GM19351 (cell line): Measurements from ENCODE around the gene KCTD4.
"Not testable (repeated sequence)": the region's sequence is repeated elsewhere in the genome, so short reads cannot be mapped to it uniquely, and the experiment has no call there.

Source experiments
- ATAC-seq: cut with Tn5 transposase; IDR thresholded peaks from one replicate; pipeline ENCODE4 v1.9.1; 2021; ENCODE audit warnings: mild to moderate bottlenecking, moderate library complexity; ENCODE audit not compliant: unreplicated experiment

The KCTD4 gene

DNA sequence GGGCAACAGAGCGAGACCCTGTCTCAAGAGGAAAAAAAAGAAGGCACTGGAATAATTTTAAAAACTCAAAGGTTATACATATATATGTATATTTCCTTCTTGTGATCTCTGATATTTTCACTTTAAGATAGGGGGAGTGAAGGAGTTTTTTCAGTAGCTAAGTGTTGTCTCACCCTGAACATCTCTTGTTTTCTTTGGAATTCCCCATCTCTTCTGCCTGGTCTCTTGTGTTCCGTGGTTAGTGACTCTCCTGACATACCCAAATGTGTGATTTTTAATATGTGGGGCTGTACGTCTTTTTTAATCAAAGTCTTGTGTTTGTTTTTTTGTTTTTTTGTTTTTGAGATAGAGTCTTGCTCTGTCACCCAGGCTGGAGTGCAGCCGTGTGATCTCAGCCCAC lies 15.3 kb upstream of the KCTD4 start:
- ATAC-seq = no peak

DNA sequence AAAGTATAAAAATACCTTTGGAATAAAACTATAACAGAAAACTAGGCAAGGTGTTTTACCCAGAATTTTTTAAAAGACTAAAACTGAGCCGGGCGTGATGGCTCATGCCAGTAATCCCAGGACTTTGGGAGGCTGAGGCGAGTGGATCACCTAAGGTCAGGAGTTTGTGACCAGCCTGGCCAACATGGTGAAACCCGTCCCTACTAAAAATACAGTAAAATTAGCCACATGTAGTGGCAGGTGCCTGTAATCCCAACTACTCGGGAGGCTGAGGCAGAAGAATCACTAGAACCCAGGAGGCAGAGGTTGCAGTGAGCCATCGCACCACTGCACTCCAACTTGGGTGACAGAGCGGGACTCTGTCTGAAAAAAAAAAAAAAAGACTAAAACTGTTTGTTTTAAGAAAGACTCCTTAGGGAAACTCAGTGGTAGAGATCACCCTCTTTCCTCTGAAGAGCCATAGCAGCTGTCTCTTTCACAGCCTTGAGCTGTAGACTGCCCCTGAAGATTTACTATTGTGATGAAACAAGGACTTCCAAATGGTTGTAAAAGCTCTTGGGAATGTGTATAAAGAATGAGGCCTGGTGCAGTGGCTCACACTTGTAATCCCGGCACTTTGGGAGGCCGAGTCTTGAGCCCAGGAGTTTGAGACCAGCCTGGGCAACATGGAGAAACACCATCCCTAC lies 14.7 kb upstream of the KCTD4 start:
- ATAC-seq = no peak

DNA sequence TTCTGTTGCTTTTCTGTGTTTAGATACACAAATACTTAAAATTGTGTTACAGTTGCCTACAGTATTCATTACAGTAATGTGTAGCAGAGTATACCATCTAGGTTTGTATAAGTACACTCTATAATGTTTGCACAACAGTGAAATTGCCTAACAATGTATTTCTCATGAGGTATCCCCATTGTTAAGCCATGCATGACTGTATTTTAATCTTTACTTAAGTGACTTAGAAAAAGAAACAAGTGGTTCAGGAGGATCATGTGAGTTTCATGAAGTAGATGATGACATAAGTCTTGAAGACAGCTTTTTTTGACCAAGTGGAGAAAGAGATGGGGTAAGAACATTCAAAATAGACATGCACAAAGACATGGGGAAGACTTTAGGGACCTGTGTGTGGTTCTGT lies 8.4 kb upstream of the KCTD4 start:
- ATAC-seq = no peak

DNA sequence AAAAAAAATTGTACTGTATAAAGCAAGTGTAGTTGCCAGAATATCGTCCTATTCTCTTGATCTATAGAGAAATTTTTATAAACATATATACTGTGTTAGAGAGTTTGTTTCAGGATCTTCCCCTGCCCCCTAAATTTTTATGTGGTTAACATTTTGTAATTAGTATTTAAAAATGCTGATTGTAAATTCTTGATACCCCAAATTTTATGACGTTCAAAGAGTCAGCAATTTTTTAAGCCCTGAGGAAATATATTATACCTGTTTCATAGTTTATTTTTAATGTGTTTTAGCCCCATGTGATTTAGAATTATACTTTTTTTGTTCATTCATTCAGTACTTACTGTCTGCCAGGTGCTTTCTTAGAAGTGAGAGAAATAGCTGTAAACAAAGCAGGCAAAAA lies 7.3 kb upstream of the KCTD4 start:
- ATAC-seq = no peak

DNA sequence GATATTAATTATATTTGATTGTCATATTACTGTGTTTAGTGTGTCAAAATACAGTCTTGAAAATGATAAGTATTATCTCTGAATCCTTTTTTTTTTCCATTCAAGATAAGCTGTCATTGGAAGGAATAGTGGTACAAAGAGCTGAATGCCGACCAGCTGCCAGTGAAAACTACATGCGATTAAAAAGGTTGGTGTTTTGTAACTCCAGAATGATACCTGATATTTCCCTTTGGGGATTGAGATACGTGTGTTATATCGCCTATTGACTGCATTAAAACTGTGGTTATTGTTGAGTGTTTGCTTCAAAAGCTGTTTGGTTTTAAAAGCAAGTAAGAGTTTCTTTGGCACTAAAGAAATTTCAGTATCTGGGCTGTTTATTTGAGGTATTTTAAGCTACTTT lies 6.5 kb upstream of the KCTD4 start:
- ATAC-seq = no peak

DNA sequence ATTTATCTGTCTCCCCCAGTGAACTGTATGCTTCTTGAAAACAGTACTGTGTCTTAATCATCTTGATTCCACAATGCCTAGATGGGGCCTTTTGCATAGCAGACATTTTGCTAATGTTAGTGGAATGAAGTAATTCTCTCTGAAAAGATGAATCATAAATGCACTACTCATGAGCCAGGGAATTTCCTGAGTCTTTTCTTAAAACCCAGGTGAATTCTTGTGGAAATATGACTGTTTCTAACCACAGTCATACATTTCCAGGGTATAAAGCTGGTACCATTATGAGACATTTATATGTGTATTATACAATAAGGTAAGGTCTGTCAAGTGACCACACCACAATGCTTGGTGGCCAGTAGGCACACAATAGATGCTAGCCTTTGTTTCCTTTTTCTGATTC lies 5.5 kb upstream of the KCTD4 start:
- peak; percentile 59 for ATAC-seq

DNA sequence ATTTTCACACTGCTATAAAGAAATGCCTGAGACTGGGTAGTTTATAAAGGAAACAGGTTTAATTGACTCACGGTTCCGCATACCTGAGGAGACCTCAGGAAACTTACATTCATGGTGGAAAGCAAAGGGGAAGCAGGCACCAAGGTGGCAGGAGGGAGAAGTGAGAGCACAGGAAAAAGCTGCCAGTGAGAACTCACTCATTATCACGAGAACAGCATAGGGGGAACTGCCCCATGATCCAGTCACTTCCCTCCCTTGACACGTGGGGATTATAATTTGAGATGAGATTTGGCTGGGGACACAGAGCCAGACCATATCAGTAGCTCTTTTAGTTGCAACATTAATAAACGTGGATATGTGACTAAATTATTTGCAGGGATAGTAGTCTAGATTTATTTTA lies 4.3 kb upstream of the KCTD4 start:
- ATAC-seq = no peak

DNA sequence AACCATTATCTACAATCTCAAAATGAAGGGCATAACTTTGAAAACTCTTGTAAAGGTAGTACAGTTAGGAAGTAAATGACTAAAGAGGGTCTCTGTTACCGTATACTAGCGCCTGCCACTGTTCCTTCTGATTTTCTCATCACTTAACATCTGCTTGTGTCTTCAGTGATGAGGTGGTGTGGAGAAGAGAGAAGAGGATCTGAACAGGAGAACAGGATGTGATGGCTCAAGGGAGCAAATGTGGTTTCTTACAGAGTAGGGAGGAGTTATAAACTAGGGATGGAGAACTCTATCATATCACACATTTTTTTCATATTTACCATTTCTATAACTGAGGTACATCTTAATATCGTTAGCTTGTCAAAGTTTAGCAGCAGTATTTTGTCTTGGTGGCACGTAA lies 1.1 kb downstream of the KCTD4 start:
- ATAC-seq = no peak

DNA sequence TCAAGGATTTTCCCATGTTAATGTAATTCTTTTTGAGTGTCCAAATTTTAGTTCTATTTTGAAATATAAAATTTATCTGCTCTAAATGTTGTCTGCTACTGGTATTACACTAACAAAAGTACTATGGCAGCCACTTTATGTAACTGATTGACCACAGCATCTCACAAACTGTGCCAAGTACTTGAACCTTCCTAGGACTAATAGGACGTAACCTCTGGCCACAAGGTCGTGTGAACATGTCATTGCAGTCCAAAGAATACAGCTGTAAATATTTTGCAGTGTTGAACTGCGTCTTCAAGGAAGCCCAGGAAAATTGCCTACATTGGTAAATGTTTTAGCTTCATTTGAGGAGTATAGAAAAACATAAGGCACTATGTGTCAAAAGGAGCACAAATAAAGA lies 1.9 kb downstream of the KCTD4 start:
- no peak for ATAC-seq

DNA sequence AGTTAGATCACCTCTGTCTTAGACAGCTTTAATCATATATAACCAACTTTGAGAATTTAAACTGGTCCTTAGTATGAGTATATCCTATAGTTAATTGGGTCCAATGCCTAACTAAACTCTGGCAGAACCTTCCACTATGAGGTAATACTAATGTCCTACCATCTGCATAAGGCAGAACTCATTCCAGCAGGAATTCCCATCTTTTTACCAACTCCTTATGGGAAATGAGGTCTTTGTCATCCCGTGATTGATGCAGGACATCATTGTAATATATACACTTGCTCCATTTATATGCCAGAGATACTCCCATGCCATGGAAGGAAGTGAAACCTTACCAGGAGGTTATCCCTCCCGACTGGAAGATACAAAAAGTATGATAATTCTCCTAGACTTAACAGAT lies 2.8 kb downstream of the KCTD4 start:
- ATAC-seq = no peak

DNA sequence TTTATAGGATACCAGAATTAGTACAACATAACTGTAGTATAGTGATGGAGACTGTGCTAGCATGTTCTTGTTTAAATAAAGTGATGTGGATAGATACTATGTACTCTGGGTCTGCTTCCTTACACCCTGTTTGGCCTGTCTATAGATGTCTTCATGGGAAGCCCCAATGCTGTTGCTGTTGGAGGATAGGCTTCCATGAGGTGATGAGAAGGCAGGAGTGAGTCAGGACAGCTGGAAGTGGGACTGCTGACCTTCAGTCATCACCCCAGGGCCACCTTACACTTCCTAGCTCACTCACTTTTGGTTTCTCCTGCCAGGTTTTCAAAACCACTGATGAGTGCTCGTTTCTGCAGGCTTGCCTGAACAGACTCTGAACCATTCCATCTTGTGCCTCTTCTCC lies 4.2 kb downstream of the KCTD4 start:
- no peak for ATAC-seq

DNA sequence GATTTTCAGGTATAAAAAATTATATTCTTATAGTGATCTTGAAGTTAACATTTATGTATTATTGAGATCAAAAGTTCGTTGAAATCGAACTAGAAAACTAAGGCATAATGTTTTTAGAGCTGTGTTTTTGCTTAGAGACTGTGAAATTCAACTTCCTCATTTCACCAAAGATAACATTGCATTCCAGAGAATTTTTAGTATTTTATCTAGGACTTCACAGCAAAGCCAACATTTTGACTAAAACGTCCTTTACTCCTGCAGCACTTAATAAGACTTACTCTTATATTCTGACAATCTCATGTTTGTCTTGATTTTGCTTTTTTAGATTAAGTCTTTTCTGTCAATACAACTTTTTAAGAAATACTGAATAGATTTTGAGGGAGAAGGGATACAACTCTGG lies 4.7 kb downstream of the KCTD4 start:
- ATAC-seq = no peak

DNA sequence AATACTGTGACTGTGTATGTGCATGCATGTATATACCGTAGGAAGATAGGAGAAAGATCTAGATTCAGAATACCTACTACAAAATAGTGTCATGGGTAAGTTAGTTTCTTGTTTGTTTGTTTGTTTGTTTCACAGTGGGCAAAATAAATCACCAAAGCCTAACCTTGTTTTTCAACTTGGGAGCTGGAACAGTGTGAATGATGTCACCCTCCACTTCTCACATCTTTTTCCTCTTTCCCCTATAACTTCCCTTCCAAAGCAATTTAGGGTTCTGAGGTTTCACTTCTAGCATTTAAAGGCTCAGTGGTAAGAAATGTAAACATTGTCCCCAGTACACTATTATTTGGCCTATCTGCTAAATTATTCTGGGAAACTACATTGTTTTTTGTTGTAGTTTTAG lies 5.4 kb downstream of the KCTD4 start:
- ATAC-seq = no peak

DNA sequence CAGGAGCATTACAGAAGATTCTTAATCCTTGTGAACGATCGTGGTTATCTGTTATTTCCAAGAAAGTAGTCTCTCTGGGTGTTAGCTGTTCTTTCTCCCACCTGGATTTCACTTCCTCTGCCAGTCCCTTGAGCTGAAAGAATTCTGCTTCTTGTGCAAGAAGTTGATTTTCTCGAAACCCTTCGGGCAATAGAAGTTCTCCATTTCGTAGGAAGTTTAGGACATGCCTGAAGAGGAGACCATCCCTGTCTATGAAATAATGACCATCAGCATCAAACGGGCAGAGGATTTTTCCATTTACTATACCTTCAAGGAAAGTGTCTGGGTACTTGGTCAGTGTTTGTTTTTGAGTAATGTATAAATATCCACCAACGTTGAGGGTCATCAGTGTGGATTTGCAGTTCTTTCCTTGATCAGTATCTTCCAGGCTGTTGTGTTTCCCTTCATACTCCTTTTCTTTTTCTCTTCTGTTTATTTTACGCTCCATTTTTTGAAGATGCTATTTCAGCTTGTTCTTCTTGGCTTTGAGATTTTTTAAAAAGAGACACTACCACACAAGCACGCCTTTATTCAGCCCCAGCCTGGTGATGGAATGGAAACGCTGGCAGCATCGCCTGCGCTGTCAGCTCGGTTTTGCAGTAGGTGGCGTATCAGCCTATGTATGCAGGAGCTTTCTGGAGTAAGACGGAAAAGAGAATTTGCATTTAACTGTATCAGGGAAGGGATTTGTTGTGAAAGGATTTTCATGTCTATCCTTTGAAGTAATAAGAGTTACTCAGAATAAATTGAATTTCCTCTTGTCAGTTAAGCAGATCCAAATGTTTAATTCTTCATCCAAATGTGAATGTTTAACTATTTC lies 6.5 kb downstream of the KCTD4 start:
- ATAC-seq = no peak

DNA sequence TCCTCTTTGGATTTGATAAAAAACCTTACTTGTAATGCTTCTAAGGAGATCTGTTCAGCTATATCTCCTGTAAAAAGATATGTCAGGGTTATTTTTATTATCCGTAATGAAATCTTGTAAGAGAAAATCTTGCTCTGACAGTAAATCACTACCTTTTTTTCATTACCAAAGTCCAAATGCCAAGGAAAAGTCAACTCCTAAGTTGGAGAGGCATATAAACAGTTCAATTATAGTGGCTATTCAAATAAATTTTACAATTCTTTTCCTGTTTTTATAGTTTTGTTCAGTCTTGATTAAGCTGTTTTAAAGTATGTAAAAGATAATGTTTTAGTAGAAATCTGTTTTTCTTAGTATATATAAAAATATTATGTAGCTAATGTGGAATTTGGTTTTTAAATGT lies 9.0 kb downstream of the KCTD4 start:
- no peak for ATAC-seq

DNA sequence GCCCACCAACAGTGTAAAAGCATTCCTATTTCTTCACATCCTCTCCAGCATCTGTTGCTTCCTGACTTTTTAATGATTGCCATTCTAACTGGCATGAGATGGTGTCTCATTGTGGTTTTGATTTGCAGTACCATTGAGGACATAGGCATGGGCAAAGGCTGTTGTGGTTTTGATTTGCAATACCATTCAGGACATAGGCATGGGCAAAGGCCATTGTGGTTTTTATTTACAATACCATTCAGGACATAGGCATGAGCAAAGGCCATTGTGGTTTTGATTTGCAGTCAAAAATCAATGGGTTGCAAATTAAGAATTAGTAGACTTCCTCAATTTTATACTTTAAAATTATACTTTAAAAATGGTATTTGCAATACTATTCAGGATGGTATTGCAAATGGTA lies 11.3 kb downstream of the KCTD4 start:
- ATAC-seq = not testable (repeated sequence)

DNA sequence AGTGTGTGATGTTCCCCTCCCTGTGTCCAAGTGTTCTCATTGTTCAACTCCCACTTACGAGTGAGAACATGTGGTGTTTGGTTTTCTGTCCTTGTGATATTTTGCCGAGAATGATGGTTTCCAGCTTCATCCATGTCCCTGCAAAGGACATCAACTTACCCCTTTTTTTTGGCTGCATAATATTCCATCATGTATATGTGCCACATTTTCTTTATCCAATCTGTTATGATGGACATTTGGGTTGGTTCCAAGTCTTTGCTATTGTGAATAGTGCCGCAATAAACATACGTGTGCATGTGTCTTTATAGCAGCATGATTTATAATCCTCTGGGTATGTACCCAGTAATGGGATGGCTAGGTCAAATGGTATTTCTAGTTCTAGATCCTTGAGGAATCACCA lies 11.8 kb downstream of the KCTD4 start:
- ATAC-seq = not testable (repeated sequence)

DNA sequence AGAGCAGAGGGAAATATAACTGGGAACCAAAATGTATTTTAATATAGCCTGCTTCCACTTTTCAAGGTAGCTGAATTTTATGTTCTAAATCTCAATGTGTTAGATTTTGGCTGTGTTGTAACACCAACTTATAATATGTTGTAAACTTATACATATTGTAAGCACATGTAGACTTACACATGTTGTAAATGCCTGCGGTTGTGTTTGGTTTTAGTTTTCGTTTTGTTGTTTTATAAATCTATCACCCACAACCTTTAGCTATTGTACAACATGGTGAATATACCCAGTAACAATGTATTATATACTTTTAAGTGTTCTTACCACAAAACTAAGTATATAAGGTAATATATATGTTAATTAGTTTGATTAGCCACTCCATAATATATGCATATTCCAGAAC lies 15.6 kb downstream of the KCTD4 start:
- ATAC-seq = no peak

DNA sequence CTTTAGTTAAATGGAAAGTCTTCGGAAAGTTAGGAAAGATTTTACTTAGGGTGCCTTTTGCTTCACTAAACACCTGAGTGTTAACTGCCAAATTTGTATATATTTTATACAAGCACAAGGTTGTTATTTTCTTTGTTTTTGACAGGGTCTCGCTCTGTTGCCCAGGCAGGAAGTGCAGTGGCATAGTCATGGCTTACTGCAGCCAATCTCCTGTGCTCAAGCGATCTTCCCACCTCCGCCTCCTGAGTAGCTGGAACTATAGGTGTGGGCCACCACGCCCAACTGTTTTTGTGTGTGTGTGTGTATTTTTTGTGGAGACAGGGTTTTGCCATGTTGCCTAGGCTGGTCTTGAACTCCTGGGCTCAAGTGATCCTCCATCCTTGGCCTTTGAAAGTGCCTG lies 16.2 kb downstream of the KCTD4 start:
- ATAC-seq = no peak

DNA sequence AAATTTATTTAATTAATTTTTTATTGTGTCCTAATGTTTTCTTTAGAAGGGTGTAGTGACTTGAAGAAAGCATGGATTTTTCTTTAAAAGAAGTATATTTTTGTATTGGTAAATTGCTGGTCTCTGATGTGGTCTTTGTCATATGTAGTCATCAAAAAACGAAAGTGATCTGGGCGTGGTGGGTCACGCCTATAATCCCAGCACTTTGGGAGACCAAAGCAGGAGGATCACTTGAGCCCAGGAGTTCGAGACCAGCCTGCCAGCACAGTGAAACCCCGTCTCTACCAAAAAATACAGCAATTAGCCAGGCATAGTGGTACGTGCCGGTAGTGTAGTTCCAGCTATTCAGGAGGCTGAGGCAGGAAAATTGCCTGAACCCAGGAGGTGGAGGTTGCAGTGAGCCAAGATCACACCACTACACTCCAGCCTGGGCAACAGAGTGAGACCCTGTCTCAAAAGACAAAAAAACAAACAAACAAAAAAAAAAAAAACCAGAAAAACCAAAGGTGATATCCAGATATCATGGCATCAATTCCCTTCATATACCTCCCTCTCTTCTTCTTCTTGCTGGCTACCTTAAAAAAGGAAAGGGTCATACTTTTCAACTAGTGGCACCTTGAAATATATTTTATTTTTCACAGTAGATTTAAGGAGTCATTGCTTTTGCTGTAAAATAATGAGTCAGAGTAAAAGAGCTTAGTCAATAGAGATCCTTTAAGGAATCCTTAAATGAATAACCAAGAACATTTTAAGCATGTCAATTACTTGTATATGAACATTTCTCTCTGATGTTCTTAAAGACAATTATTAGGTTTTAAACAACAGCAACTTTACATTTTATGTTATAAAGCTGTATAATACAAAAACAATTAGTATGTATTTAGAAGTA lies 19.9 kb downstream of the KCTD4 start:
- ATAC-seq = no peak

DNA sequence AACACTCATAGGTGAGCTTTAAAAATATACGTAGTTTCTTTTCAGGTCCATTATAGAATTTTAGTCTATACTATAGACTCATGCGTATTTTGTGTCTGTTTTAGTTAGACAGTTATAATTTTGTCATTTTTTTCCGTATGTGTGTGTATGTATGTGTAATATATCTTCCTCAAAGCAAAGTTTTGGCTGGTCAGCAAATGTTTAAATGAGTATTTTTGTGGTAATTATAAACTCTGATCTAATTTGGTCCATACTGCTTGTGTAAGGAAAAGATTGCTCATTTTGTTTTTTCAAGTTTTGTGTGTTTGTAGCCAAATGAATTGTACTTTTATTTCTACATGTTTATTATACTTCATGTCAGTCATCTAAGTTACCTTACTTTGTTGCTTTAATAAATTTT lies 20.5 kb downstream of the KCTD4 start:
- no peak for ATAC-seq

DNA sequence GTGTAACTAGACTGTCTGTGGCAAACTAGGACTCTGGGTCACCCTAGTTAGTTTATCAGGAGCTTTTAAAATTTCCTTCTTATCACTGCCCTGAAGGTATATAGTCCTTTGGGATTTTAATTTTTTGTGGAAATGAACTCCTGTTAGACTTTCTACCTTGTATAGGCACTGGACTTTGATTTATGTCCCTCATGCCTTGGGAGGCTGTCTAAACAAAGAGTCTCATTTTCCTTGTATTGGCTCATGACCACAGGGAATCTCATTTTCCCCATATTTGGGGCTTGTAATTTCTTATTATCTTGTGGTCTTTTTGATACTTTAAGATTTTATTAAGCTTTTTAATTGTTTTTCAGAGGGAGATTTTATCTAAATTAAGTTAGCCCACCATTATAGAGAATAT lies 21.4 kb downstream of the KCTD4 start:
- no peak for ATAC-seq
